ENCODE results near the gene SLC39A6.
"Not testable (repeated sequence)": the region's sequence is repeated elsewhere in the genome, so short reads cannot be mapped to it uniquely, and the experiment has no call there.

The SLC39A6 gene

GRCh38 chr18:36129300-36130038 is at the start of gene SLC39A6, which contains the start of gene ELP2:
Gene SLC39A6 (minus strand): TSS chr18:36129340. CDS start chr18:36127007, 2,333 bp downstream.
Gene ELP2 (plus strand): TSS chr18:36129899. CDS start chr18:36129934, 35 bp downstream.
- peak; percentile 94 for DNase-seq

- DNase-seq = no peak
Observed at GRCh38 chr18:36177913-36178312, 48.8 kb upstream of the SLC39A6 start.

GRCh38 chr18:36176711-36177110 is 47.6 kb upstream of the SLC39A6 start:
- DNase-seq = no peak

- no peak for DNase-seq
Observed at GRCh38 chr18:36176177-36176584, 47.0 kb upstream of the SLC39A6 start.

GRCh38 chr18:36175481-36175880 is 46.3 kb upstream of the SLC39A6 start:
- no peak for DNase-seq

- DNase-seq = no peak
Observed at GRCh38 chr18:36169938-36170337, 40.8 kb upstream of the SLC39A6 start.

GRCh38 chr18:36168296-36168695 is 39.2 kb upstream of the SLC39A6 start:
- not testable (repeated sequence) for DNase-seq

GRCh38 chr18:36167692-36168218 is 38.6 kb upstream of the SLC39A6 start:
- DNase-seq = no peak

- DNase-seq = no peak
Observed at GRCh38 chr18:36162981-36163380, 33.8 kb upstream of the SLC39A6 start.

GRCh38 chr18:36160959-36161371 is 31.8 kb upstream of the SLC39A6 start:
- DNase-seq = no peak

GRCh38 chr18:36158266-36158867 is 29.2 kb upstream of the SLC39A6 start:
- no peak for DNase-seq

GRCh38 chr18:36157441-36157840 is 28.3 kb upstream of the SLC39A6 start:
- no peak for DNase-seq

- DNase-seq = no peak
Observed at GRCh38 chr18:36155851-36156757, 27.0 kb upstream of the SLC39A6 start.

- DNase-seq = no peak
Observed at GRCh38 chr18:36153771-36154170, 24.6 kb upstream of the SLC39A6 start.

GRCh38 chr18:36153203-36153602 is 24.1 kb upstream of the SLC39A6 start:
- no peak for DNase-seq

GRCh38 chr18:36152781-36153180 is 23.6 kb upstream of the SLC39A6 start:
- no peak for DNase-seq

- no peak for DNase-seq
Observed at GRCh38 chr18:36149514-36150289, 20.6 kb upstream of the SLC39A6 start.

GRCh38 chr18:36143391-36143790 is 14.3 kb upstream of the SLC39A6 start:
- no peak for DNase-seq

- no peak for DNase-seq
Observed at GRCh38 chr18:36142751-36143150, 13.6 kb upstream of the SLC39A6 start.

- DNase-seq = no peak
Observed at GRCh38 chr18:36141576-36141975, 12.4 kb upstream of the SLC39A6 start.

- no peak for DNase-seq
Observed at GRCh38 chr18:36139245-36139644, 10.1 kb upstream of the SLC39A6 start.

GRCh38 chr18:36135264-36135663 is 6.1 kb upstream of the SLC39A6 start:
- DNase-seq = no peak

All from stimulated activated naive CD4-positive, alpha-beta T cell treated with Interleukin-2 at 50 U/mL for 16 hours (primary cell).